Hypothalamus (tissue), 51 donors: ENCODE measurements around the gene TMPRSS11F.
"Not testable (repeated sequence)": the region's sequence is repeated elsewhere in the genome, so short reads cannot be mapped to it uniquely, and the experiment has no call there.

Experiments used
- DNase-seq, 51 donors: peaks; one replicate each; lab custom pipeline; 2025; lab: John Stamatoyannopoulos, UW

The TMPRSS11F gene

DNA sequence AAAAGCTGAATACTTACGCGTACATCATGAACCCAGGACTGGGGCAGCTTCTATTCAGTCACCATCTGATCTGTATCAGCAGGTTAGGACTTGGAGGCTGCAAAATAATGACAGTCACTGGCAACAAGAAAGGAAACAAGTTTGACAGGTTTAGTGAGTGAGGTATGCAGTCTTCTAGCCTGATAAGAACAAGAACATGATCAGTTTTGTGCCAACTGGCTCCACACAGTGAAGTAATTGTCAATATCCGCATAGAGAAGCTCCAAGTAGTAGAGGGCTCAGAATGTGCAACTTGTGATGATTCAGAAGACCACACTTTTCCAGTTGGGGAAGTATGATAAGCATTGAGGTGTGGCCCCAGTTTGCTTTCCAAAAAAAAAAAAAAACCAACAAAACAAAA, at the start of gene TMPRSS11F:
TMPRSS11F (minus strand) TSS at position 77 of the 400 bp plus-strand sequence; CDS start at position 28, 49 bp downstream.
- no peak for DNase-seq

DNA sequence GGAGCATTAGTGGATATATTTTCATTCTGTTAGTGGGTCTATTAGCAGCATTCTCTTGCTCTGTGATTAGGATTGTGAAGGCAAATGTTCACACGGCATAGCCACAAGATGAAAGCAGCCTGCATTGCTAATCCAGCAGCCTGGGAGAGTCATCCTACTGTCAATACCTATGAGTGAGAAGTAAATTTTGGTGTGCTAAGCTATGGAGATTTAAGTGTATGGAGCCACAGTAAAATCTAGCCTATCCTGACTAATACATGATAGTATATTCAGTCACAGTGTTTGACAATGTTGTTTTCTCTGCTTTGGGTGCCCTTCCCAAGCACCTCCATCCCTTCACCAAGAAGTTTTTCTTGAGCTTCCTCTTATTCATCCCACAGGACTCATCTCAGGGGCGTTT, 47.2 kb upstream of the TMPRSS11F start:
- DNase-seq = no peak

DNA sequence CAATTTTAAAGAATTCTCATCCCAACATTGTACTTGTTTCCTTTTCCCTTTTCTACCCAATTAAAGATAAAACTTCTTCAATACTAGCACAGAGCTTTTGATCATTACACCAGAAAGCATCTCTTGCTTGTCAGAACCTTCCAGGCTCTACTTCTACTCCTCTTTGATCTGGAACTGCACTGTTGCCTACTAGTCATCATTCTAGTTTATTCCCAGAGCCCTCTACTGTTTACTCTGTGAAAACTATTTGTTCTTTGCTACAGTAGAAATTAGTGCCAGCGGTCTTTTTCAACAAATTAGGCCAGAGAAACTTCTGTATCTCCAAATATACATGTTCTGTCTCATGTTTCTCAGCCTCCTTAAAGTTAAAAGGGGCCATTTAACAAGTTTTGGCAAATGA, 46.8 kb upstream of the TMPRSS11F start:
- no peak for DNase-seq

DNA sequence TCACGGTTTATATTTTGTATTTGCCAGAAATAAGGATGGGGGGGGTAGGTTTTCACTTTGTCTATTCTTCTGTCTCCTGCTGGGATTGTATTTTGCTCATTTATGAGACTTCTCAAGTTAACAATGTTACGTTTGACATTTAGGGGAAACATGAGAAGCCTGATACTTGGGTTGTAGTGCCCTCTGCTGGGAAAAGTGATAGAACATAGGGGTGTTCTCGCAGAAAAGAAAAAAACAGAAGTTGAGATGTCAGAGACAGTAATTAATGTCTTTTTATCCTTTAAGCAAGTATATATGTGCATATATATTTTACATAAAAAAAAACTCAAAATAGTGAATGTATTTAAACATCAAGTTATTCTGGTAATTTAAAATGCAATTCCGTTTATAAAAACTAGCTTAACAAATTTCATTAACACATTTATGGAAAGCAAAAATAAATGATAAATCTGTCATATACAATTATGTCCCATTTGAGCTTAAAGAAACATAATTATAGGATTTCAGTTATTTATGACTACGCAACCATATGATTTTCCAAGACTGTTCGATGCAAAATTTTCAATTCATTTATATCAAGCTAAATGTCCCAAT, 46.0 kb upstream of the TMPRSS11F start:
- DNase-seq = peak in 22 of 51 donors; percentile 1 to 67 (median 14)

DNA sequence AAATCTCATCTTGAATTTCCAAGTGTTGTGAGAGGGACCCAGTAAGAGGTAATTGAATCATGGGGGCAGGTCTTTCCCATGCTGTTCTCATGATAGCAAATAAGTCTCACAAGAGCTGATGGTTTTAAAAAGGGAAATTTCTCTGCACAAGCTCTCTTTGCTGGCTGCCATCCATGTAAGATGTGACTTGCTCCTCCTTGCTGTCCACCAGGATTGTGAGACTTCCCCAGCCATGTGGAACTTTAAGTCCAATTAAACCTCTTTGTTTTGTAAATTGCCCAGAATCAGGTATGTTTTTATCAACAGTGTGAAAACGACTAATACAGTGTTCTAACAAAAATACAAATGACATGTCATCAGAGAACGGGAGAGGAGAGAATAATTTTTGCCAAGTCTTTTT, 44.7 kb upstream of the TMPRSS11F start:
- not testable (repeated sequence) for DNase-seq

DNA sequence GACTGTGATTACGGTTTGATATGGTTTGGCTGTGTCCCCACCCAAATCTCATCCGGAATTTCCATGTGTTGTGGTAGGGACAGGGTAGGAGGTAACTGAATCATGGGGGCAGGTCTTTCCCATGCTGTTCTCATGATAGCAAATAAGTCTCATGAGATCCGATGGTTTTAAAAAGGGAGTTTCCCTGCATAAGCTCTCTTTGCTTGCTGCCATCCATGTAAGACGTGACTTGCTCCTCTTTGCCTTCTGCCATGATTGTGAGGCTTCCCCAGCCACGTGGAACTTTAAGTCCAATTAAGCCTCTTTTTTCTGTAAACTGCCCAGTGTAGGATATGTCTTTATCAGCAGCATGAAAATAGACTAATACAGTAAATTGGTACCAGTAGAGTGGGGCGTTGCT, 42.5 kb upstream of the TMPRSS11F start:
- DNase-seq = not testable (repeated sequence)

DNA sequence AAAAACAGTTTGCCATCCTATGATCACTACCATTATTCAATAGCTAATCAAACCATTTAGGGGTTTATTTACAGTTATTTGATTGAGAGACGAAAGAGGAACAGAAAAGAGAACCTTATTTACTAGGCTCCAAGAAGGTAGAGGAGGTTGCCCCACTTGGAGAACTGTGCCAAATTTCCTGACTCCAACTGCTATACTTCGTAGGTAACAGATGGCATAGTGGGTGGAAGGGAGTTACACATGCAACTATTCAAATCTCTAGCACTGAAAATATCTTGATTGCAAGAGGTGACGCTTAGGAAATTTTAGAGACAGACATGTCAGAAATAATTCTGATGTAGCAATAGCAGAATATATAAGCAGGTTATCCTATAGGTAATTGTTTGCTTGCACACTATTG, 38.0 kb upstream of the TMPRSS11F start:
- DNase-seq = no peak

DNA sequence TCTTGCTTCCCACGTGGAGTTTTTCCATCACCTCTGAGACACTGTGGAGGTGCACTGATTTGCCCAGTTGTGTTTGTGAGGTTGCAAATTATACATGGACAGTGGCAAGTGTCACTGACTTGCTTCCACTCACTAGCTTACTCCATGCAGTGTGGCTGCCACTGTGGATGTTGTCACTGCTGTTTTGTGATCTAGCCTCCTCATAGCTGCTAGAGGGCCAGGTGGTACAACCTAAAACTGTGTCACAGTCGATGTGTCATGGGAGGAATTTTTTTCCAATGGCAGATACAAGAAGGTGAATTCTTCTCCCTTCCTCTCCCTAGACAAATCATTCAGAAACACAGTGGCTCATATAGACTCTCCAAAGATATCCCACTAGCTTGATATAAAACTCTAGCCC, 37.5 kb upstream of the TMPRSS11F start:
- DNase-seq = no peak

DNA sequence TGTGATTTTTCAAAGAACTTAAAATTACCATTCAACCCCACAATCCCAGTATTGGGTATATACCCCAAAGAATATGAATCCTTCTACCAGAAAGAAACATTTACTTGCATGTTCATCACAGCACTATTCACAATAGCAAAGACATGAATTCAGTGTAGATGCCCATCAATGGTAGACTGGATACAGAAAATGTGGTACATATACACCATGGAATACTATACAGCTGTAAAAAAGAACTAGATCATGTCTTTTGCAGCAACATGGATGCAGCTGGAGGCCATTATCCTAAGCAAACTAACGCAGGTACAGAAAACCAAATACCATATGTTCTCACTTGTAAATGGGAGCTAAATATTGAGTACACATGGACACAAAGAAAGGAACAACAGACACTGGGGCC, 34.1 kb upstream of the TMPRSS11F start:
- DNase-seq = no peak

DNA sequence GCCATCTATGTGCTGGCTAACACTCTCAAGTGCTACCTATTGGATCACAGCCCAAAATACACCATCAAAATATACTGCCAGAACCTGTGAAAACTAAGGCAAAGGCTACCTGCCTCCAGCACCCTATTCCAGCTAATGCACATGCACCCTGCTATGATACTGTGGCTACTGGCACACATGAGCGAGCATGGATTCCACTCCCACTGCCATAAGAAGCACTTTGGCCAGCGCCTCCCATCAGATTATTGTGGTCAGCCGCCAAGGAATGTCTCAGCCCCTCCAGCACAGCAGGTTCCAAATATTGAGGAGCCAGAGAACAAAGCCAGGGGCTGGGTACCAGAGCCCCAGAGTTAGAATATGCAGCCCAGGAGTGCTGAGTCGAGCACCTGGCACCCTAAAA, 32.5 kb upstream of the TMPRSS11F start:
- no peak for DNase-seq

DNA sequence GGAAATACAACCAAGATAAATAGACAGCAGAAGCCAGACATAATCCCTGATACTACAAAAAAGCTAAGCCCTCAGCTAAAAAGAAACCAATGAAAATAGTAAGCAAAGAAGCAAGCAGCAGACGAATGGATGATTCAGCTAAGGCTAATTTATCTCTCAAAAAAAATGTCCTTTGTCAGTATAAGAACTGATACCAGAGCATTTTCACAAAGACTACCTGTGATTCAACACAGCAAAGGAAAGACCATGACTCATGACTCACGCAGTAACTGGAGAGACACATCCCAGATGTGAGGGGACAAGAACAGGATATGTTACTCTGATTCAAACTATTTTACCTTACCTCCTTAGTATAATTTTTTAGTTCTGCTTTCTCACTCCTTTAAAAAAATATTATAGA, 22.7 kb upstream of the TMPRSS11F start:
- no peak for DNase-seq

DNA sequence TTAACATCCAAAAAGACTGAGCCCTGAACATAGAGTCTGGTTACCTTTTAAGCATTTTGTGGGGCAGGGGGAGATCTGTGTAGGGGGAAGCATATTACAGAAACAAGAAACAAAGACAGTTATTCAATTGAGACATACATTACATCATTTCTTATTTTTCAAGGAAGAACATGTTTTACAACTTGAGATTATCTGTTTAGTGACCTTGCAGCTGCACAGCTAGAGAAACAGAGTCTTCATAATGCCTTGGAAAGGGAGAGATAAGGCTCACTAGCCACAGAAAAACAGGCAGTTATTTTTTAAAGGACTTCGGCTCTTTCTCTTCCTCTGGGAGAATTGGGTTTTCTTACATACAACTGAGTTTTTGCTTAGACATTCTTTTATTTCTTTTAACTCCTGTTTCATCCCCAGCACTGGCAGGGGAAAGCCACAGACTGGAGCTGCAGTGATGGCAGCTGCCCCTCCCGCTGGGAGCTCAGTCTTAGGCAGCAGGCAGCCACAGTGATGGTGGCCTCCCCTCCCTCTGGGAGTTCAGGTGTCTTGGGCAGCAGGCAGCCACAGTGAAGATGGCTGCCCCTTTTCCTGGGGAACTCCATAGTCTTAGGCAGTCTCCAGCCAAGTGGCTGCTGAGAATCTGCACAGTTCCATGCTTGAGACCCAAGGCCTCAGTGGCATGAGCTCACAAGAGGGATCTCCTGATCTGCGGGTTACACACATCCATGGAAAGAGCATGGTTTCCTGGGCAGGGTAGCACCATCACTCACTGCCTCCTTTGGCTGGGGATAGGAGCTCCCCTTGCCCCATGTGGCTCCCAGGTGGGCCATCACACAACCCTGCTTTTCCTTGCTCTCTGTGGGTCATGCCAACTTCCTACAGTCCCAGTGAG, 19.4 kb upstream of the TMPRSS11F start:
- no peak for DNase-seq

DNA sequence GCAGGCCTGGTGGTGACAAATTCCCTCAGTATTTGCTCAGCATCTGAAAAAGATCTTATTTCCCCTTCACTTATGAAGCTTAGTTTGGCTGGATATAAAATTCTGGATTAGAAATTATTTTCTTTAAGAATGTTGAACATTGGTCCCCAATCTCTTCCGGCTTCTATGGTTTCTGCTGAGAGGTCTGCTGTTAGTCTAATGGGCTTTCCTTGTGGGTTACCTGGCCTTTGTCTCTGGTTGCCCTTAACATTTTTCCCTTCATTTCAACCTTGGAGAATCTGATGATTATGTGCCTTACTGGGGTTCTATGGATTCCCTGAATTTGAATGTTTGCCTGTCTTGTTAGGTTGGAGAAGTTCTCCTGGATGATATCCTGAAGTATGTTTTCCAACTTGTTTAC, 17.4 kb upstream of the TMPRSS11F start:
- no peak for DNase-seq

DNA sequence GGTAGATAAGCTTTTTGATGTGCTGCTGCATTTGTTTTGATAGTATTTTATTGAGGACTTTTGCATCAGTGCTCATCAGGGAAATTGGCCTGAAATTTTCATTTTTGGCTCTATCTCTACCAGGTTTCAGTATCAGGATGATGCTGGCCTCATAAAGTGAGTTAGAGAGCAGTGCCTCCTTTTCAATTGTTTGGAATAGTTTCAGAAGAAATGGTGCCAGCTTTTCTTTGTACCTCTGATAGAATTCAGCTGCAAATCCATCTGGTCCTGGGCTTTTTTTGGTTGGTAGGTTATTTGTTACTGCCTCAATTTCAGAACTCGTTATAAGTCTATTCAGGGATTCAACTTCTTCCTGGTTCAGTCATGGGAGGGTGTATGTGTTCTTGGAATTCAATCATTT, 15.6 kb upstream of the TMPRSS11F start:
- no peak for DNase-seq

DNA sequence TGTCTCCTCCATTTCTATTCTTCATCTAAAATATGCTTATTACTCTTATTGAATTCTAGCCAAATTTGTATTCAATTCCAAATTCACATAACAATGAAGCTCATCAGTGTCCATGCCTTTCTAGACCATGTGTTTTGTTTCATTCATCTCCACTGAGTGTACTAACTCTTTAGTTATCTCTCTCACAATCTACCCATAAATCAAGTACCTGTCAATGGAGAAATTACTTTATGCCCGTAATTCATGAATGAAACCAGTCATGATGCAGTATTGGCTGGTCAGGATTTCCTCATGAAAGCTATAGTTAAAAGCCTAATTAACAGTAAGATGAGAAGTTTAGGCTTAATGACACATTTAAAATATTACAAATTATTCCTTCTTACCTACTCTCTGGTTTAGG, 12.2 kb upstream of the TMPRSS11F start:
- no peak for DNase-seq

DNA sequence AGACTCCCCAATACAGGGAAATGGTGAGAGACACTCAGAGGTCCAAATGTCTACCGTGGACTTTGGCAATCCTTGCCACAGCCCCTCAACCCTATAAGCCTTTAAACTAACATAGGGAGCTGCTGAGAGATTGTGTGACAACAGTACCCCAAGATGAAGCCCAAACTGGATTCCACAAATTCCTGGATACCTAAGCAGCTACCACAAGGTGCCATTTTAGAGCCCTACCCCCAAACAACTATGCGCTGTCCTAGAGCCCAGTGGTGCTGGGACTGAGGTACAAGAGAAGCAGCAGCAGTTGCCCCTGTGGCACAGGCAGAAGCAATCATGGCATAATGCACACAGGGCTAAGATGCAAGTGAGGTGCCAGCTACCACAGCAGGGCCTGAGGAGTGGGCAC, 2.7 kb upstream of the TMPRSS11F start:
- DNase-seq = no peak

DNA sequence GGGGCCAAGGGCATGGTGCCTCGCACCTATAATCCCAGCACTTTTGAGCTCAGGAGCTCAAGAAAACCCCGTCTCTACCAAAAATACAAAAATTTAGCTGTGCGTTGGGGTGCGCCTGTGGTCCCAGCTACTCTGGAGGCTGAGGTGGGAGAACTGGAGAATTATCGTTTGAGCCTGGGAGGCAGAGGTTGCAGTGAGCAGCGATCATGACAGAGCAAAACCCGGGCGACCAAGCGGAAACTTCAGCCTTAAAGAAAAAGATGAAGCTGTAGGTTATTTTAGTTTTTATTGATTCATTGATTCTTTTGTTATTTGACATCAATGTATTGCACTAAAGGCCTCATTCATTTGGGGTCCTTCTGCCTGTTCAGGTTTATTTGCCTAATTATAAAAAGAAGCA, 5.4 kb downstream of the TMPRSS11F start:
- DNase-seq = no peak

DNA sequence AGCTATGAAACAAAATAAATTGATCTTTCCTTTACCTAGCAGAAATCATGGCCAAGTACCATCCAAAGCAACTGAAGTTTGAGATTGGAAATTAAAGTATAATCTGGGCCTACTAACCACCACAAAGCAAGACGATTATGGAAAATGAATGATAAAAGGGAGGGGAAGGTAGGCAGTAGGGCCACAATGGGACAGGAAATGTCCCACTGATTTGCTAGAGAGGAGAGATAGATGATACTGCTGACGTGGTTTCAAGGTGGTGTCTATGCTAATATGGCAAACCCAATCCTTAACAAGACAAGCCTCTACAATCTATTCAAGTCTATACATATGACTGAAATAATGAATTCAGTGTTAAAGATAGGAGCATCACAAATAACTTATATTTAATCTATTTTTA, 6.1 kb downstream of the TMPRSS11F start:
- DNase-seq = no peak

DNA sequence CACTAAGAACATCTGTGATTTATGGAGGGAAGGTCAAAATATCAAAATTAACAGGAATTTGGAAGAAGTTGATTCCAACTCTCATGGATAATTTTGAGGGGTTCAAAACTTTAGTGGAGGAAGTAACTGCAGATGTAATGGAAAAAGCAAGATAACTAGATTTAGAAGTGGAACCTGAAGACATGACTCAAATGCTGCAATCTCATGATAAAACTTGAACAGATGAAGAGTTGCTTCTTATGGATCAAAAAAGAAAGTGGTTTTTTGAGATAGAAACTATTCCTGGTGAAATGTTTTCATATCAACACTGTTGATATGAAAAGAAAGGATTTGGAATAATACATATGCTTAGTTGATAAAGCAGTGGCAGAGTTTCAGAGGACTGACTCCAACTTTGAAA, 9.7 kb downstream of the TMPRSS11F start:
- no peak for DNase-seq

DNA sequence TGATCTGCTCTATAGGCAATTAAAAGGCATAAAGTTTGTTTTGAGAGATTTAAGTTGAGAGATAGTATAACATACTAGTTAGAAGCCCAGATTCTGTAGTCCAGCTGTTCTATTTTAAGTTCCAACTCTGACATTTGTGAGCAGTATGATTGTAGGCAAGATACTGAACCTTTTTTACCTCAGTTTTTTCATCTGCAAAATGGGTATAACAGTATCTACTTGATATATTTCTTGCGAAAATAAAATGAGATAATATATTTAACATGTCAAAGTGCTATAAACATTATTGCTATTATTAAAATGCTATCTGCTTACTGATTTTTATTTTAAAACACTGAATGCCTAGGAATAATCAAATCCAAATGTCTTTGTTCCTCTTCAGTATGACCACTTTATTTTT, 19.2 kb downstream of the TMPRSS11F start:
- DNase-seq = no peak

DNA sequence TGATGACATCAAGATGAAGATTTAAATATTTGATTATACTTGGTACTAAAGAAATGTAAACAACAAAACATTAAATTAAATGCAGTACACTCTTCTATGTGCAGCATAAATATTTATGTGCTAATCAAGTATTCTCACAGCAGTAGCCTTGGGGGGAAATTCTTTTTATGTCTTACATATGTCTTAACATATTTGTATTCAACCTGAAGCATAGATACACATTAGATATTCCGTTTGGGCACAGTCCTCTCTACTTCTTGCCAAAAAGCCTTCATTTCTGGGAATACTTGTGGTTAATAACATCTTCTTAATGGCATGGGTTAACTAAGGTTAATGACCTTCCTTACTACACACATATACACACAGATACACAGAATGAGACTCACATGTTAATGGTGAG, 19.8 kb downstream of the TMPRSS11F start:
- DNase-seq = no peak

DNA sequence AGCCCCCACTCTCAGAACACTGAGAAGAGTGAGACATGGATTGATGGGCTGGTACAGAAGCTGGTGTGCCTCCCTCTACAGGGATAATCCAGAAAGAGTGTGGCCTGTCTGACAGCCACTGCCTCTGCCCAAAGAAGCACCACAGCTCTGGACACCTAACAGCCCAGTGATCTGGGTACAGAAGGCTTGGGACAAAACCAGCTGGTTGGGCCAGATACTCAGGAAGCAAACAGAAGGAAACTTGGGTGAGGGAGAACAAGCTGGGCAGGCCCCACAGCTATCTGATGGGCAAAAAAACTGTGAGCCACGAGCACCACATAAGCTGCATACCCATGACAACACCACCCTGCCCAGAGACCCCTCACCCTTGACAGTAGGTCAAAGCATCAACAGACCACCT, 46.9 kb downstream of the TMPRSS11F start:
- no peak for DNase-seq
